Tracheal epithelial cell (primary cell): ENCODE measurements around the gene ZNF622. TPM values are rescaled to one million over a fixed set of nuclear protein-coding genes. Genes with fewer than 3 reads are reported as not detected.

Experiments used
- total RNA-seq: library from RNA; depleted of rRNA; stranded (reverse); fragments of >200 nt; gene quantifications from 2 replicates; pipeline ENCODE4 v1.2.1, GENCODE V29; 2014

The ZNF622 gene, protein sequence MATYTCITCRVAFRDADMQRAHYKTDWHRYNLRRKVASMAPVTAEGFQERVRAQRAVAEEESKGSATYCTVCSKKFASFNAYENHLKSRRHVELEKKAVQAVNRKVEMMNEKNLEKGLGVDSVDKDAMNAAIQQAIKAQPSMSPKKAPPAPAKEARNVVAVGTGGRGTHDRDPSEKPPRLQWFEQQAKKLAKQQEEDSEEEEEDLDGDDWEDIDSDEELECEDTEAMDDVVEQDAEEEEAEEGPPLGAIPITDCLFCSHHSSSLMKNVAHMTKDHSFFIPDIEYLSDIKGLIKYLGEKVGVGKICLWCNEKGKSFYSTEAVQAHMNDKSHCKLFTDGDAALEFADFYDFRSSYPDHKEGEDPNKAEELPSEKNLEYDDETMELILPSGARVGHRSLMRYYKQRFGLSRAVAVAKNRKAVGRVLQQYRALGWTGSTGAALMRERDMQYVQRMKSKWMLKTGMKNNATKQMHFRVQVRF
- 42.4 and 53.0 TPM in 2 replicates for total RNA-seq

DNA sequence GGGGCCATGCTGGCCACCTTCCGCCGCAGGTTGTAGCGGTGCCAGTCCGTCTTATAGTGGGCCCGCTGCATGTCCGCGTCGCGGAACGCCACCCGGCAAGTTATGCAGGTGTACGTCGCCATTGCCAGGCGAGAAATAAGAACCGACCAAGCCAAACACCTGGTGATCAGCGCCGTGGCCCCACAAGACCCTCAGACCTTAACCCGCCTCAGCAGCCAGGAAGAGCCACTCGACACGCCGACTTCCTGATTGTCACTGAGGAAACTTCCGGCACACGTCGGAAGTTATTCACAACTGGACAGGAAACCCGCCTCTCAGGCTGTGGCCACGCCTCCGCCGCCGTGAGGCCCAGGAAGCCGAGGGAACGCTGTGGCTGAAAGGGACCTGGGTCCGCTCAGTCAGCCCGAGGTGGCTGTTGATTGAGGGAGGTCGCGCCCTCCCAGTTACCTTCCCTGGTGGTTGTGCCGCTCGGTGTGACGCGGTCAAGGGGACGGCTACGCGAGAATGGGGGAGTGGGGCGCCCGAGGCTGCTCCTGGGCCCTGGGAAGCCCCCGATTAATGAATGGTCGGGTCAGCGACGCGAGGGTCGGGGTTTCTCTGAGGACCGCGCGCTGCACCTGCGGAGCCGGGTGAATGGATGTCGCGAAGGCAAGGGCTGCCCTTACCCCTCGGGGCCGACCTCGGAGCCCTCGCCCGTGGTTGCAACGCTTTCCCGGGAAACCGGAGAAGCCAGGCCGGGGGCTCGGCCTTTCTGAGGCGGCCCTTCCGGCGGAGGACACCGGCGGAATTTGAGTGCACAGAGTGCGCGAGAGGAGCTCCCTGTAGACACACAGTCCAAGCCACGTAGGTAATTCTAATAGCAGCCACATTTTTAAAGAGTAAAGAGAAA is at the start of gene ZNF622:
Gene ZNF622 (minus strand): TSS at position 257 of the 889 bp plus-strand sequence. CDS start 135 bp downstream, at position 122.

Other genes with a start within 250 kb of the ZNF622 start
- 1.9 and 24.3 TPM in 2 replicates for gene RETREG1, start 151.2 kb upstream of the ZNF622 start, total RNA-seq